ENCODE measurements around the gene SLC35F4. TPM values are rescaled to one million over a fixed set of nuclear protein-coding genes. Genes with fewer than 3 reads are reported as not detected.

The SLC35F4 gene
- total RNA-seq, 1 experiment from 2014 or later: not detected

DNA sequence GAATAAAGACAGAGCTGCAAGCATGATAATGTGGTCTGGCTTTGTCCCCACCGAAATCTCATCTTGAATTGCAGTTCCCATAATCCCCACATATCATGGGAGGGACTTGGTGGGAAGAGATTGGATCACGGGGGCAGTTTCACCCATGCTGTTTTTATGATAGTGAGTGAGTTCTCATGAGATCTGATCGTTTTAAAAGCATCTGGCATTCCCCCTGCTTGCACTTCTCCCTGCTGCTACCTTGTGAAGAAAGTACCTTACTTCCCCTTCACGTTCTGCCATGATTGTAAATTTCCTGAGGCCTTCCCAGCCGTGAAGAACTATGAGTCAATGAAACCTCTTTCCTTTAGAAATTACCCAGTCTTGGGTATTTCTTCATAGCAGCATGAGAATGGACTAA lies 158.7 kb downstream of the SLC35F4 start:
- intact Hi-C loops (cut with micrococcal nuclease): no loop called here
- ChIA-PET RAD21 (ENCODE audit: low non-redundant PET in 1 of 2, low total read pairs in 2 of 2, uncharacterized antibody in 2 of 2, unreplicated experiment in 2 of 2) (no interaction called here), CTCF (interaction anchor here (1.5 kb wide), 1 partner anchor 15 kb away, joined by 3 read pairs; no protein-coding TSS in a partner anchor), POLR2A (no interaction called here)
- no peaks in the 10 kb centered on the region for H3K79me2 ChIP-seq (ENCODE audit: insufficient read depth, low read length)
- H3K27ac ChIP-seq (ENCODE audit: low read depth, low read length): no peak overlapping the region
- H3K9me2 ChIP-seq (ENCODE audit: insufficient read depth): no peaks in the 10 kb centered on the region
- H3K4me3 ChIP-seq (replicated peaks in 1 of 2; ENCODE audit: low read depth in 1 of 2, low read length in 2 of 2): no peak overlapping the region
- BruUV-seq (replicated peaks): no TSS peak
- ATAC-seq (no peak), DNase-seq (ENCODE audit: low read depth, low spot score) (no peak)
- H3K4me2 ChIP-seq (ENCODE audit: low read length): no peak overlapping the region
- H4K20me1 ChIP-seq (ENCODE audit: insufficient read depth): no peaks in the 10 kb centered on the region
- H3K9me3 ChIP-seq (ENCODE audit: control insufficient read depth in 1 of 2, insufficient read depth in 1 of 2, low read depth in 1 of 2, low read length in 2 of 2): no peaks in the 10 kb centered on the region
- H3K9ac ChIP-seq (ENCODE audit: low read length): no peak overlapping the region
- H3K36me3 ChIP-seq (ENCODE audit: control insufficient read depth in 1 of 2, insufficient read depth in 2 of 2, low read length in 2 of 2): no peaks in the 10 kb centered on the region
- H3K4me1 ChIP-seq (ENCODE audit: control insufficient read depth in 1 of 2, insufficient read depth in 2 of 2, low read length in 2 of 2): no peaks in the 10 kb centered on the region
- H3K27me3 ChIP-seq (ENCODE audit: insufficient read depth, low read length): no peaks in the 10 kb centered on the region
- no peak for TF ChIP-seq EGR1 (IDR thresholded peaks at IDR 0.05; ENCODE audit: low read depth)
- TF ChIP-seq ELF1 (IDR thresholded peaks at IDR 0.05; ENCODE audit: borderline replicate concordance, low read depth): no peak
- no peak for TF ChIP-seq CBX3 (IDR thresholded peaks at IDR 0.05; ENCODE audit: low read depth)
- TF ChIP-seq MAX (IDR thresholded peaks at IDR 0.05): no peak
- TF ChIP-seq SIN3A (IDR thresholded peaks at IDR 0.05; ENCODE audit: low read depth): no peak
- no peak for TF ChIP-seq POLR2A (IDR thresholded peaks at IDR 0.05; ENCODE audit: borderline replicate concordance, extremely low read depth, insufficient read depth, insufficient read length)
- no peak for TF ChIP-seq ZNF274 (IDR thresholded peaks at IDR 0.05; ENCODE audit: low read depth, low read length)
- no peak for TF ChIP-seq SRF (IDR thresholded peaks at IDR 0.05; ENCODE audit: low read depth)
- TF ChIP-seq ZFX (IDR thresholded peaks at IDR 0.05): no peak
- H2AFZ ChIP-seq (ENCODE audit: low read depth, low read length, poor library complexity, severe bottlenecking): no peak overlapping the region

DNA sequence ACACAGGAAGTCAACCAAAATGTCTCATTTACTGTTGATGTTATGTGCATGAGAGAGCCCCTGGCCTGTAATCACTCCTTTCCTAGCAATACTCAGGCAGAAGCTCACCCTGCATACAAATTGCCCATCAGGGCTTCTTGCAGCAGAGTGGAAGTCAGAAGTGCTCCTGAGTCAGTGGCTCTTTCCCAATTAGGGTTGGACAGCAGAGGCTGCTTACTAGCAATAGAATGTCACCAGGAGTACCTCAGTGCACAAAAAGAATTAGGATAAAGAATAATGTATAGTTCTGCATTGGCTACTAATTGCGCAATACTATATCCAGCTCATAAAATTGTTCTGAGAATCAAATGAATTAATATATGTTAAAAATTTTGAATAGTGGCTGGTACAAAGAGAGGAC lies 161.1 kb downstream of the SLC35F4 start:
- intact Hi-C loops (cut with micrococcal nuclease): no loop called here
- no peak overlapping the region for H3K4me2 ChIP-seq (ENCODE audit: low read length)
- no peaks in the 10 kb centered on the region for H4K20me1 ChIP-seq (ENCODE audit: insufficient read depth)
- no peaks in the 10 kb centered on the region for H3K9me2 ChIP-seq (ENCODE audit: insufficient read depth)
- ChIA-PET CTCF (interaction anchor here (2.2 kb wide), 1 partner anchor 12 kb away, joined by 5 read pairs; no protein-coding TSS in a partner anchor), RAD21 (ENCODE audit: low non-redundant PET in 1 of 2, low total read pairs in 2 of 2, uncharacterized antibody in 2 of 2, unreplicated experiment in 2 of 2) (no interaction called here), POLR2A (no interaction called here)
- no peak overlapping the region for H2AFZ ChIP-seq (ENCODE audit: low read depth, low read length, poor library complexity, severe bottlenecking)
- H3K9me3 ChIP-seq (ENCODE audit: control insufficient read depth in 1 of 2, insufficient read depth in 1 of 2, low read depth in 1 of 2, low read length in 2 of 2): no peaks in the 10 kb centered on the region
- no TSS peak for BruUV-seq (replicated peaks)
- H3K4me1 ChIP-seq (ENCODE audit: control insufficient read depth in 1 of 2, insufficient read depth in 2 of 2, low read length in 2 of 2): no peaks in the 10 kb centered on the region
- H3K4me3 ChIP-seq (replicated peaks in 1 of 2; ENCODE audit: low read depth in 1 of 2, low read length in 2 of 2): no peak overlapping the region
- H3K36me3 ChIP-seq (ENCODE audit: control insufficient read depth in 1 of 2, insufficient read depth in 2 of 2, low read length in 2 of 2): no peaks in the 10 kb centered on the region
- H3K27me3 ChIP-seq (ENCODE audit: insufficient read depth, low read length): no peaks in the 10 kb centered on the region
- no peak overlapping the region for H3K9ac ChIP-seq (ENCODE audit: low read length)
- peak; percentile 32; the same call in 1 of the 2 replicates for TF ChIP-seq CEBPB (IDR thresholded peaks at IDR 0.05; ENCODE audit: low read depth)
- no peak for TF ChIP-seq EZH2 (IDR thresholded peaks at IDR 0.05)
- TF ChIP-seq RAD21 (IDR thresholded peaks at IDR 0.05; ENCODE audit: low read depth): no peak
- DNase-seq (ENCODE audit: low read depth, low spot score) (no peak), ATAC-seq (no peak)
- no peaks in the 10 kb centered on the region for H3K79me2 ChIP-seq (ENCODE audit: insufficient read depth, low read length)
- no peak overlapping the region for H3K27ac ChIP-seq (ENCODE audit: low read depth, low read length)
